Mammary epithelial cell (primary cell): ENCODE data around the gene ANGPT4.

Source experiments
- EZH2 ChIP-seq: IDR thresholded peaks from 2 replicates; pipeline ENCODE4 v1.6.1; 2012; ENCODE audit warnings: low read length, inconsistent platforms, borderline replicate concordance
- TF ChIP-seq, protein P1 (sequence below), 2 donors: IDR thresholded peaks in 1 of 2; conservative IDR thresholded peaks in 1 of 2; 2 replicates each; pipeline ENCODE4 v1.5.1; 2011 to 2012; ENCODE audit warnings: inconsistent platforms in 2 of 2, low read length in 2 of 2, mild to moderate bottlenecking in 2 of 2, control low read depth in 1 of 2, low read depth in 1 of 2; ENCODE audit not compliant: insufficient read depth in 1 of 2; ENCODE audit errors: extremely low read depth in 1 of 2

DNA sequence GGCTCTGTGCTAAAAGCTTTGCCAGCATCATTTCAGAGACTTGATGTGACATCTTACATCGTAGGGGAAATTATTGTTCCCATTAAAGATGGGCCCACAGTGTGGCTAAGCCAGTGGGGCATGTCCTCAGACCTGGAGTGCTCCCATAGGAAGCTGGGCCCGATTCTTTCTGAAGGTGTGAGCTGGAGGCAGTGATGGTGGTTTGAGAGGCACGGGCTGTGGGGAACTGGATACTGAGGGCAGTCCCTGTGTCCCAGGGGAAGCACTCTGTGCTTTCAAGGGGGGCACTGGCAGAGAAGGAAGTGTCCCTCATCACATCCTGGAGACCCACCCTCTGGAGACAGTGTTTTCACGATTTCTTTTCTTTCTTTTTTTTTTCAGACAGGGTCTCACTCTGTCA, 91.2 kb downstream of the ANGPT4 start:
- TF ChIP-seq, protein P1, sequence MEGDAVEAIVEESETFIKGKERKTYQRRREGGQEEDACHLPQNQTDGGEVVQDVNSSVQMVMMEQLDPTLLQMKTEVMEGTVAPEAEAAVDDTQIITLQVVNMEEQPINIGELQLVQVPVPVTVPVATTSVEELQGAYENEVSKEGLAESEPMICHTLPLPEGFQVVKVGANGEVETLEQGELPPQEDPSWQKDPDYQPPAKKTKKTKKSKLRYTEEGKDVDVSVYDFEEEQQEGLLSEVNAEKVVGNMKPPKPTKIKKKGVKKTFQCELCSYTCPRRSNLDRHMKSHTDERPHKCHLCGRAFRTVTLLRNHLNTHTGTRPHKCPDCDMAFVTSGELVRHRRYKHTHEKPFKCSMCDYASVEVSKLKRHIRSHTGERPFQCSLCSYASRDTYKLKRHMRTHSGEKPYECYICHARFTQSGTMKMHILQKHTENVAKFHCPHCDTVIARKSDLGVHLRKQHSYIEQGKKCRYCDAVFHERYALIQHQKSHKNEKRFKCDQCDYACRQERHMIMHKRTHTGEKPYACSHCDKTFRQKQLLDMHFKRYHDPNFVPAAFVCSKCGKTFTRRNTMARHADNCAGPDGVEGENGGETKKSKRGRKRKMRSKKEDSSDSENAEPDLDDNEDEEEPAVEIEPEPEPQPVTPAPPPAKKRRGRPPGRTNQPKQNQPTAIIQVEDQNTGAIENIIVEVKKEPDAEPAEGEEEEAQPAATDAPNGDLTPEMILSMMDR (conservative IDR thresholded peaks at IDR 0.05 in 1 of 2, IDR thresholded peaks at IDR 0.05 in 1 of 2; ENCODE audit: extremely low read depth in 1 of 2, insufficient read depth in 1 of 2, low read depth in 1 of 2, low read length in 2 of 2): no peak
- TF ChIP-seq EZH2: no peak
